GM21515 (cell line): Measurements from ENCODE around the gene TOM1L2.
"Not testable (repeated sequence)": the region's sequence is repeated elsewhere in the genome, so short reads cannot be mapped to it uniquely, and the experiment has no call there.

Experiments used
- ATAC-seq: cut with Tn5 transposase; IDR thresholded peaks from one replicate; pipeline ENCODE4 v1.9.1; 2021; ENCODE audit not compliant: unreplicated experiment

Gene TOM1L2

GRCh38 chr17:17995887-17996286, 23.7 kb upstream of the TOM1L2 start:
- ATAC-seq, result not testable (repeated sequence)

- no peak for ATAC-seq
Measured at GRCh38 chr17:17994271-17995069, 22.3 kb upstream of the TOM1L2 start.

GRCh38 chr17:17993852-17994251, 21.7 kb upstream of the TOM1L2 start:
- ATAC-seq, result no peak

GRCh38 chr17:17993366-17993765, 21.2 kb upstream of the TOM1L2 start:
- no peak for ATAC-seq

- ATAC-seq, result no peak
Measured at GRCh38 chr17:17990282-17990681, 18.1 kb upstream of the TOM1L2 start.

- no peak for ATAC-seq
Measured at GRCh38 chr17:17989618-17990017, 17.4 kb upstream of the TOM1L2 start.

GRCh38 chr17:17989081-17989480, 16.9 kb upstream of the TOM1L2 start:
- no peak for ATAC-seq

- ATAC-seq, result no peak
Measured at GRCh38 chr17:17988427-17988945, 16.3 kb upstream of the TOM1L2 start.

- ATAC-seq, result no peak
Measured at GRCh38 chr17:17987901-17988300, 15.7 kb upstream of the TOM1L2 start.

- no peak for ATAC-seq
Measured at GRCh38 chr17:17987187-17987896, 15.1 kb upstream of the TOM1L2 start.

- ATAC-seq, result no peak
Measured at GRCh38 chr17:17985555-17985954, 13.4 kb upstream of the TOM1L2 start.

GRCh38 chr17:17985153-17985552, 13.0 kb upstream of the TOM1L2 start:
- no peak for ATAC-seq

GRCh38 chr17:17983776-17984175, 11.6 kb upstream of the TOM1L2 start:
- no peak for ATAC-seq

- no peak for ATAC-seq
Measured at GRCh38 chr17:17983376-17983775, 11.2 kb upstream of the TOM1L2 start.

GRCh38 chr17:17982801-17983200, 10.6 kb upstream of the TOM1L2 start:
- ATAC-seq, result no peak

- no peak for ATAC-seq
Measured at GRCh38 chr17:17981330-17981729, 9.1 kb upstream of the TOM1L2 start.

GRCh38 chr17:17979778-17980177, 7.6 kb upstream of the TOM1L2 start:
- ATAC-seq, result no peak

- no peak for ATAC-seq
Measured at GRCh38 chr17:17978481-17979424, 6.6 kb upstream of the TOM1L2 start.

- ATAC-seq, result no peak
Measured at GRCh38 chr17:17976931-17977570, 4.9 kb upstream of the TOM1L2 start.

- no peak for ATAC-seq
Measured at GRCh38 chr17:17975436-17975835, 3.2 kb upstream of the TOM1L2 start.

- no peak for ATAC-seq
Measured at GRCh38 chr17:17972952-17973254, 703 bp upstream of the TOM1L2 start.
